DMS 273 treated with DMSO at 0.1 percent for 48 hours (cell line): ENCODE measurements around the gene CERS1.

Experiments used
- DNase-seq: peaks from one replicate; lab custom pipeline; 2025; lab: John Stamatoyannopoulos, UW

CERS1 gene

GRCh38 chr19:18856385-18857126 lies 39.4 kb downstream of the CERS1 start:
- no peak for DNase-seq

- no peak for DNase-seq
These were observed 40.1 kb downstream of the CERS1 start for GRCh38 chr19:18855647-18856384.

GRCh38 chr19:18854982-18855381 lies 41.0 kb downstream of the CERS1 start:
- no peak for DNase-seq

GRCh38 chr19:18853755-18854427 lies 42.1 kb downstream of the CERS1 start:
- no peak for DNase-seq

- DNase-seq = no peak
These were observed 43.3 kb downstream of the CERS1 start for GRCh38 chr19:18852648-18853047.

GRCh38 chr19:18851673-18852325 lies 44.2 kb downstream of the CERS1 start:
- no peak for DNase-seq

GRCh38 chr19:18850471-18851375 lies 45.2 kb downstream of the CERS1 start:
- DNase-seq = no peak

- DNase-seq = no peak
These were observed 46.0 kb downstream of the CERS1 start for GRCh38 chr19:18849838-18850400.

GRCh38 chr19:18848878-18849661 lies 46.9 kb downstream of the CERS1 start:
- DNase-seq = no peak

GRCh38 chr19:18847549-18848463 lies 48.2 kb downstream of the CERS1 start:
- DNase-seq = no peak

- no peak for DNase-seq
These were observed 49.0 kb downstream of the CERS1 start for GRCh38 chr19:18846862-18847548.

- DNase-seq = no peak
These were observed 50.0 kb downstream of the CERS1 start for GRCh38 chr19:18845961-18846360.

- DNase-seq = no peak
These were observed 51.1 kb downstream of the CERS1 start for GRCh38 chr19:18844806-18845329.

- DNase-seq = no peak
These were observed 52.0 kb downstream of the CERS1 start for GRCh38 chr19:18843960-18844359.

- DNase-seq = no peak
These were observed 53.8 kb downstream of the CERS1 start for GRCh38 chr19:18842166-18842565.

- no peak for DNase-seq
These were observed 54.6 kb downstream of the CERS1 start for GRCh38 chr19:18841400-18841799.

- no peak for DNase-seq
These were observed 55.4 kb downstream of the CERS1 start for GRCh38 chr19:18840288-18841267.
